GM12801 (cell line): ENCODE results near the gene TMEM147.

Experiments
- CTCF ChIP-seq: IDR thresholded peaks from one replicate; pipeline ENCODE4 v1.5.1; 2011; ENCODE audit warnings: control low read depth; ENCODE audit not compliant: insufficient read length; ENCODE audit errors: extremely low read depth

The TMEM147 gene

GRCh38 chr19:35521124-35521743 is 24.2 kb upstream of the TMEM147 start:
- TF ChIP-seq CTCF: no peak

- TF ChIP-seq CTCF: no peak
Measured at GRCh38 chr19:35522745-35523327, 22.6 kb upstream of the TMEM147 start.

- no peak for TF ChIP-seq CTCF
Measured at GRCh38 chr19:35524181-35524837, 21.1 kb upstream of the TMEM147 start.

GRCh38 chr19:35525873-35526272 is 19.6 kb upstream of the TMEM147 start:
- TF ChIP-seq CTCF: no peak

- TF ChIP-seq CTCF: no peak
Measured at GRCh38 chr19:35528218-35529038, 17.0 kb upstream of the TMEM147 start, which contains the start of gene SBSN. SBSN (minus strand) TSS chr19:35528311; CDS start chr19:35528281, 30 bp downstream.

GRCh38 chr19:35529241-35530218 is 15.9 kb upstream of the TMEM147 start:
- TF ChIP-seq CTCF: no peak
